Measurements from ENCODE around the gene KIR2DL1.

Gene KIR2DL1

DNA sequence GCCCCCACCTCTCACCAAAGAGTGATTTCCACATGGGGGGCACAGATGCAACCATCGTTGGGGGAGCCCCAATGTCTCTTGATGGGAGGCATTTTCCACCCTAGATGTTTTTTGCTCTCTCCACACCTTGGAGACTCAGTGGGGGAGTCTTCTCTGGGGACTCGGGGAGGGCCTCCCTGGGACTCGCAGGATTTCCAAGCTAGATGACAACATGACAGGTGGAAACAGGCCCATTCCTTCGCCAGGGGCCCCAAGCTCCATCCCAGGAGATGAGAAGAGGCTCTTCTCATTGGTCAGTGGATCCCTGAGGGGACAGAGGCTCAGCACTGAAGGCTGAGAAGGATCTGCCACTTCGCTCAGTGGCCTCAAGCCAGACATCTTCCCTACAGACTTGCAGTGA is 21.1 kb downstream of the KIR2DL1 start:
- Histone ChIP-seq H4K20me1 (ENCODE audit: insufficient read depth, low read length, poor library complexity, severe bottlenecking) (no peaks in the 10 kb centered on the region), H2AFZ (ENCODE audit: low read length) (no peak overlapping the region), H3K4me1 (ENCODE audit: insufficient read depth, low read length, poor library complexity, severe bottlenecking) (peaks cover 5% of the 10 kb centered on the region), H3F3A (ENCODE audit: low read depth) (no peaks in the 10 kb centered on the region), H3K9me2 (replicated peaks; ENCODE audit: low read depth, low read length) (no peaks in the 10 kb centered on the region), H3K36me3 (ENCODE audit: insufficient read depth, low read length) (no peaks in the 10 kb centered on the region), H3K79me2 (ENCODE audit: insufficient read depth, low read length) (no peaks in the 10 kb centered on the region), H3K27me3 (ENCODE audit: insufficient read depth, low read length, poor library complexity, severe bottlenecking) (no peaks in the 10 kb centered on the region), H3K4me3 (ENCODE audit: low read length, poor library complexity, severe bottlenecking) (no peak overlapping the region), H3K9me3 (ENCODE audit: insufficient read depth, low read depth, low read length) (no peaks in the 10 kb centered on the region), H3K9ac (ENCODE audit: low read depth, low read length, poor library complexity, severe bottlenecking) (no peak overlapping the region), H3K4me2 (ENCODE audit: low read depth, low read length, poor library complexity, severe bottlenecking) (no peak overlapping the region)
- TF ChIP-seq CTCF (conservative IDR thresholded peaks at IDR 0.05; ENCODE audit: low read length) (no peak), EZH2phosphoT487 (IDR thresholded peaks at IDR 0.05; ENCODE audit: borderline replicate concordance) (no peak)

DNA sequence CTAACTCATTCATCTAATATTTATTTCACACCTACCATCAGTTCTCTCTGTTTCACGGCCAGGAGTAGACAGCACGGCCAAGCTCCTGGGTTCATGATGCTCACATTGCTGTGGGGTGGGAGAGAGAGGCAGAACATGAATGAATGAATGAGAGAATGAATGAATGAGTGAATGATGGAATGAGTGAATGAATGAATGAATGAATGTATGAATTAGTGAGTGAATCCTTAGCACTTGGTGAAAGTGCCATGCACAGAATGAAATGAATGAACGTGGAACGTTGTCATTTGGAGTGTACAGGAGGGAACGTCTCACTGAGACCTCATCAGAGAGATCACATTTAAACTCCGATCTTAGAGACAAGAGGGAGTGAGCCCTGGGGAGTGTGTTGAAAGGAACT is 21.9 kb downstream of the KIR2DL1 start:
- Histone ChIP-seq H3K36me3 (ENCODE audit: insufficient read depth, low read length) (no peaks in the 10 kb centered on the region), H3K9me3 (ENCODE audit: insufficient read depth, low read depth, low read length) (no peaks in the 10 kb centered on the region), H3K27me3 (ENCODE audit: insufficient read depth, low read length, poor library complexity, severe bottlenecking) (no peaks in the 10 kb centered on the region), H3K4me1 (ENCODE audit: insufficient read depth, low read length, poor library complexity, severe bottlenecking) (peaks cover 5% of the 10 kb centered on the region), H3K9ac (ENCODE audit: low read depth, low read length, poor library complexity, severe bottlenecking) (no peak overlapping the region), H3K4me3 (ENCODE audit: low read length, poor library complexity, severe bottlenecking) (no peak overlapping the region), H3K9me2 (replicated peaks; ENCODE audit: low read depth, low read length) (no peaks in the 10 kb centered on the region), H4K20me1 (ENCODE audit: insufficient read depth, low read length, poor library complexity, severe bottlenecking) (no peaks in the 10 kb centered on the region), H3F3A (ENCODE audit: low read depth) (no peaks in the 10 kb centered on the region), H3K4me2 (ENCODE audit: low read depth, low read length, poor library complexity, severe bottlenecking) (no peak overlapping the region), H3K79me2 (ENCODE audit: insufficient read depth, low read length) (no peaks in the 10 kb centered on the region), H2AFZ (ENCODE audit: low read length) (no peak overlapping the region)
- TF ChIP-seq CTCF (conservative IDR thresholded peaks at IDR 0.05; ENCODE audit: low read length) (no peak), EZH2phosphoT487 (IDR thresholded peaks at IDR 0.05; ENCODE audit: borderline replicate concordance) (no peak)

DNA sequence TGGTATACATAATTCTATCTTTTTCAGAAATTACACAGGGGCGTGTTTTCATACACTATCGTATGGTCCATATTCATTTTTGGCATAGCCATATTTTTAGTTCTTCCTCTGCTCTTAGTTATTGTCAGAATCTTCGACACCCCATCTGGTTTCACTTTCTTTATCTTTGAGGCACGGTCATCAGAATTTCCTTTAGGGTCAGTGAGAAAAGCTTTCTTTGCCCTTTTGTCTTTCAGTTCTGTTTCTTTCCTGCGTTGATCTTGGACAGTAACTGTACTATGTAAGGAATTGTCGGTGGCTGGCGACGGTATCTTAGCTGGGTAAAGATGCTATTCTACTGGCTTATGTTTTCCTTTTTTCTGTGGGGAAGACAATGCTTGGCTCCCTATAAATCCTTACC is 23.2 kb downstream of the KIR2DL1 start:
- Histone ChIP-seq H3F3A (ENCODE audit: low read depth) (no peaks in the 10 kb centered on the region), H2AFZ (ENCODE audit: low read length) (peak overlapping the region; percentile 92)

More for the DNA sequence above, 23.2 kb downstream of the KIR2DL1 start:
- H3K4me3 ChIP-seq (ENCODE audit: low read length, poor library complexity, severe bottlenecking) = peak overlapping the region; percentile 67
- H3K36me3 ChIP-seq (ENCODE audit: insufficient read depth, low read length) = no peaks in the 10 kb centered on the region
- H3K79me2 ChIP-seq (ENCODE audit: insufficient read depth, low read length) = no peaks in the 10 kb centered on the region
- no peaks in the 10 kb centered on the region for H3K27me3 ChIP-seq (ENCODE audit: insufficient read depth, low read length, poor library complexity, severe bottlenecking)
- H3K4me2 ChIP-seq (ENCODE audit: low read depth, low read length, poor library complexity, severe bottlenecking) = peak overlapping the region; percentile 66
- peak overlapping the region; percentile 29 for H3K9ac ChIP-seq (ENCODE audit: low read depth, low read length, poor library complexity, severe bottlenecking)
- H4K20me1 ChIP-seq (ENCODE audit: insufficient read depth, low read length, poor library complexity, severe bottlenecking) = no peaks in the 10 kb centered on the region
- H3K9me3 ChIP-seq (ENCODE audit: insufficient read depth, low read depth, low read length) = no peaks in the 10 kb centered on the region
- peaks cover 5% of the 10 kb centered on the region for H3K4me1 ChIP-seq (ENCODE audit: insufficient read depth, low read length, poor library complexity, severe bottlenecking)
- H3K9me2 ChIP-seq (replicated peaks; ENCODE audit: low read depth, low read length) = no peaks in the 10 kb centered on the region
- TF ChIP-seq EZH2phosphoT487 (IDR thresholded peaks at IDR 0.05; ENCODE audit: borderline replicate concordance) = no peak
- no peak for TF ChIP-seq CTCF (conservative IDR thresholded peaks at IDR 0.05; ENCODE audit: low read length)

Measured in Loucy (cell line).